HepG2 (cell line): ENCODE measurements around the gene POLD3.

Experiments
- FOSL1 ChIP-seq: sonication (generic); formaldehyde crosslinking; IDR thresholded peaks from 2 replicates; pipeline ENCODE4 v1.9.0; 2021; ENCODE audit warnings: missing genetic modification reagents, borderline replicate concordance
- KLF11 ChIP-seq: IDR thresholded peaks from 2 replicates; pipeline ENCODE4 v1.6.1; 2016; ENCODE audit warnings: missing compliant biosample characterization
- NFIC ChIP-seq: IDR thresholded peaks from 2 replicates; pipeline ENCODE4 v1.6.1; 2012; ENCODE audit warnings: mild to moderate bottlenecking, low read length, inconsistent platforms
- POLR2A ChIP-seq, 2 experiments: IDR thresholded peaks; 2 replicates each; pipeline ENCODE4 v1.6.1; 2011; ENCODE audit warnings: low read depth in 2 of 2, low read length in 2 of 2, mild to moderate bottlenecking in 1 of 2, moderate library complexity in 1 of 2; ENCODE audit not compliant: insufficient read depth in 1 of 2
- POLR2G ChIP-seq: fragments of 200-400 bp; formaldehyde crosslinking; IDR thresholded peaks from 2 replicates; pipeline ENCODE4 v1.6.1; 2018; ENCODE audit warnings: mild to moderate bottlenecking, low read depth, low read length, moderate library complexity
- RFX3 ChIP-seq: IDR thresholded peaks from 2 replicates; pipeline ENCODE4 v1.6.1; 2016; ENCODE audit warnings: missing biosample characterization, missing genetic modification reagents
- SMAD1 ChIP-seq: sonication (generic); formaldehyde crosslinking; IDR thresholded peaks from 2 replicates; pipeline ENCODE4 v1.4.0; 2020; ENCODE audit warnings: missing genetic modification reagents, low read depth, mild to moderate bottlenecking, borderline replicate concordance
- TF ChIP-seq, protein P1 (sequence below): sonication (generic); formaldehyde crosslinking; IDR thresholded peaks from 2 replicates; pipeline ENCODE4 v1.5.0; 2020; ENCODE audit warnings: missing genetic modification reagents
- TF ChIP-seq, protein P2 (sequence below): sonication (generic); formaldehyde crosslinking; IDR thresholded peaks from 2 replicates; pipeline ENCODE4 v1.5.0; 2020; ENCODE audit warnings: mild to moderate bottlenecking, missing genetic modification reagents, moderate library complexity

DNA sequence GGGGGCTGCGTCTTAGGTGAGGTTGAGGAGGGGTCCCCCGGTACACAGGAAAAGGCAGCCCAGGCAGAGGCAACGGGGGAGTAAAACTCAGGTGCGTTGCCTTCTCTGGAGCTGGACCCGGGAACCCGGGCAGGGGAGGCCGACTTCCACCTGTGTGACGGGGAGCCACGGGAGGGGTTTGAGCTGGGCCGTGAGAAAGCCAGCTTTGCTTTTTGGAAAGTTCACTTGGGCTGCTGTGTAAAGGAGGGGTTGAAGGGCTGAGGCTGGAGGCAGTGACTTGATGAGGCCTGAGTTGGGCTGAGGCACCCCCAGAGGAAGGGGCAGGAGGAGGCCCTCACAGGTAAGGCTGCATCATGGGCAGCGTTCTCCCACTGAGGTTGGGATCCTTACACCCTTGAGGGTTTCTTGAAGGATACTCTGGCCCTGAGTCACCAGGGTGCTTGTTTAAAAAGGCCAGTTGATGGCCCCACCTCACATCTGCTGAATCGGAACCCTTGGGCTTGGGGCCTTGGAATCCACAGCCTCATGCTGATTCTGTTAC, 91.6 kb downstream of the POLD3 start:
- TF ChIP-seq, protein P1, sequence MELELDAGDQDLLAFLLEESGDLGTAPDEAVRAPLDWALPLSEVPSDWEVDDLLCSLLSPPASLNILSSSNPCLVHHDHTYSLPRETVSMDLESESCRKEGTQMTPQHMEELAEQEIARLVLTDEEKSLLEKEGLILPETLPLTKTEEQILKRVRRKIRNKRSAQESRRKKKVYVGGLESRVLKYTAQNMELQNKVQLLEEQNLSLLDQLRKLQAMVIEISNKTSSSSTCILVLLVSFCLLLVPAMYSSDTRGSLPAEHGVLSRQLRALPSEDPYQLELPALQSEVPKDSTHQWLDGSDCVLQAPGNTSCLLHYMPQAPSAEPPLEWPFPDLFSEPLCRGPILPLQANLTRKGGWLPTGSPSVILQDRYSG (CRISPR knock-in tag), result no peak
- TF ChIP-seq, protein P2, sequence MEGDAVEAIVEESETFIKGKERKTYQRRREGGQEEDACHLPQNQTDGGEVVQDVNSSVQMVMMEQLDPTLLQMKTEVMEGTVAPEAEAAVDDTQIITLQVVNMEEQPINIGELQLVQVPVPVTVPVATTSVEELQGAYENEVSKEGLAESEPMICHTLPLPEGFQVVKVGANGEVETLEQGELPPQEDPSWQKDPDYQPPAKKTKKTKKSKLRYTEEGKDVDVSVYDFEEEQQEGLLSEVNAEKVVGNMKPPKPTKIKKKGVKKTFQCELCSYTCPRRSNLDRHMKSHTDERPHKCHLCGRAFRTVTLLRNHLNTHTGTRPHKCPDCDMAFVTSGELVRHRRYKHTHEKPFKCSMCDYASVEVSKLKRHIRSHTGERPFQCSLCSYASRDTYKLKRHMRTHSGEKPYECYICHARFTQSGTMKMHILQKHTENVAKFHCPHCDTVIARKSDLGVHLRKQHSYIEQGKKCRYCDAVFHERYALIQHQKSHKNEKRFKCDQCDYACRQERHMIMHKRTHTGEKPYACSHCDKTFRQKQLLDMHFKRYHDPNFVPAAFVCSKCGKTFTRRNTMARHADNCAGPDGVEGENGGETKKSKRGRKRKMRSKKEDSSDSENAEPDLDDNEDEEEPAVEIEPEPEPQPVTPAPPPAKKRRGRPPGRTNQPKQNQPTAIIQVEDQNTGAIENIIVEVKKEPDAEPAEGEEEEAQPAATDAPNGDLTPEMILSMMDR (CRISPR knock-in tag), result no peak
- TF ChIP-seq POLR2G (no peak), NFIC (no peak), KLF11 (CRISPR knock-in tag) (no peak), SMAD1 (CRISPR knock-in tag) (no peak), RFX3 (CRISPR knock-in tag) (no peak), POLR2A (IDR thresholded peaks at IDR 0.05; ENCODE audit: insufficient read depth in 1 of 2, low read depth in 2 of 2, low read length in 2 of 2) (no peak), FOSL1 (CRISPR knock-in tag) (no peak)
